GM10248 (cell line): ENCODE data around the gene KAT6B.

Experiments
- CTCF ChIA-PET: fragments of 300-600 bp; sonication (Branson Sonifier 250); formaldehyde crosslinking; extraction: SDS; loops from one replicate; lab custom pipeline; 2021; ENCODE audit warnings: antibody characterized with exemption; lab: Yijun Ruan, JAX
- POLR2A ChIA-PET: fragments of 350-650 bp; sonication (Branson Sonifier 250); formaldehyde crosslinking; extraction: SDS; loops from one replicate; lab custom pipeline; 2020; ENCODE audit warnings: antibody characterized with exemption; lab: Yijun Ruan, JAX
- DNase-seq: peaks from one replicate; pipeline ENCODE4 v3.0.0; 2012; ENCODE audit errors: extremely low spot score
- TF ChIP-seq, protein P1 (sequence below): IDR thresholded peaks from 2 replicates; pipeline ENCODE4 v1.5.1; 2012; ENCODE audit warnings: mild to moderate bottlenecking, low read depth; ENCODE audit errors: extremely low read depth, missing control alignments, control extremely low read depth

The KAT6B gene

DNA sequence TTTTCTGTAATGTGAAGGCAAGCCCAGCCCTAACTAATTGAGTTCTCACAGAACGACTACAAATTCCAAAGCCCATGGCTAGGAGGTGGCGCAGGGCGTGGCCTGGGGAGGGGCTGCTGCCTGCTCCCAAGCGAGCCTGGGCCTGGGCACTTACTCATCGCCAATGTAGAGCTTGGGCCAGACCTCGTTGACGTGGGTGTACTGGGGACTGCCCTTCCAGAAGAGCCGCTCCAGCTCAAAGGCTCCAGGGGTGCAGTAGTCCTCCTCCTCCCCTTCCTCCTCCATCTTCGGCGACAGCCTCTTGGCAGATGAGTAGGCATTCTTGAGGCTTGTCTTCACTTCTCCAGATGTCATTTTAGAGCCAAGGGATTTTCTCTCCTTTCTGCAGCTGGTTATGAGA lies 231.8 kb downstream of the KAT6B start:
- DNase-seq, result no peak
- TF ChIP-seq, protein P1, sequence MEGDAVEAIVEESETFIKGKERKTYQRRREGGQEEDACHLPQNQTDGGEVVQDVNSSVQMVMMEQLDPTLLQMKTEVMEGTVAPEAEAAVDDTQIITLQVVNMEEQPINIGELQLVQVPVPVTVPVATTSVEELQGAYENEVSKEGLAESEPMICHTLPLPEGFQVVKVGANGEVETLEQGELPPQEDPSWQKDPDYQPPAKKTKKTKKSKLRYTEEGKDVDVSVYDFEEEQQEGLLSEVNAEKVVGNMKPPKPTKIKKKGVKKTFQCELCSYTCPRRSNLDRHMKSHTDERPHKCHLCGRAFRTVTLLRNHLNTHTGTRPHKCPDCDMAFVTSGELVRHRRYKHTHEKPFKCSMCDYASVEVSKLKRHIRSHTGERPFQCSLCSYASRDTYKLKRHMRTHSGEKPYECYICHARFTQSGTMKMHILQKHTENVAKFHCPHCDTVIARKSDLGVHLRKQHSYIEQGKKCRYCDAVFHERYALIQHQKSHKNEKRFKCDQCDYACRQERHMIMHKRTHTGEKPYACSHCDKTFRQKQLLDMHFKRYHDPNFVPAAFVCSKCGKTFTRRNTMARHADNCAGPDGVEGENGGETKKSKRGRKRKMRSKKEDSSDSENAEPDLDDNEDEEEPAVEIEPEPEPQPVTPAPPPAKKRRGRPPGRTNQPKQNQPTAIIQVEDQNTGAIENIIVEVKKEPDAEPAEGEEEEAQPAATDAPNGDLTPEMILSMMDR, result no peak
- ChIA-PET CTCF (interaction anchor here (1.0 to 1.8 kb wide), 4 partner anchors 9 to 177 kb away, joined by 3 to 5 read pairs (median 3); partner anchors contain the start of gene COMTD1), POLR2A (no interaction called here)

DNA sequence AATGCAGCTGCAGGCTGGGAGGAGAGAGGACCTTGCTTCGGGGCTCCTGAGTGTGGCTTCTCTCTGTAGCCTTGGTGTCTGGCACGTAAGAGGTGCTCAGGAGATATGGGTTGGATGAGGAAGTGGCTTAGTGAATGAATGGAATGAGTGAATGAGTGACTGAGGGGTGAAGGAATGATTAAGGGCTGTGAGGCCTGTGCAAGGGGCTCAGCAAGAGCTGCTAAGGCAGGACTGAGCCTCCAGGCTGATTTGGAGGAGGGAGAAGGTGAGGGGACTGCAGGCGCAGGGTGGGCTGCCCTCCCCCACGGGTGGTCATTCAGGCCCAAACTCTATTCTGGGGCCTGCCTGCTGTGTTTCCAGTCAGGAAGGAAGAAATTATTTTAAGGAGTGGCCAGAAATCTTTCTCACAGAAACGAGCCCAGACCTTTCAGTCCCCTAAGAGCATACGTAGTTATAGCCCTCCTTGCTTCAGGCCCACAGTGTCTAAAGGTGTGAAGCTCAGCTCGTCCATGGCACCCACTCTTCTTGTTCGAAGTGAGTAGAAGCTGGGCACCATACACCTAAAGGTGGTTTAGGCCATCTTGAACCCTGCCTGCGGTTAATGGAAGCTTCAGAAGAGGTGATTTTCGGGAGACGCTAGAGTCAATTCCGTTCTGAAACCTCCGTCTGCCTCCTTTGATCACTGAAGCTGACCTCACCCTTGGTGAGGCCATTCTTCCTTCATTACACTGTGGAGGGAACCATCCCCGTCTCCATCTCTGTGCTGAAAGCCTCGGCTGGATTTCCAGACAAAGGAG lies 235.5 kb downstream of the KAT6B start:
- TF ChIP-seq, protein P1, result no peak

DNA sequence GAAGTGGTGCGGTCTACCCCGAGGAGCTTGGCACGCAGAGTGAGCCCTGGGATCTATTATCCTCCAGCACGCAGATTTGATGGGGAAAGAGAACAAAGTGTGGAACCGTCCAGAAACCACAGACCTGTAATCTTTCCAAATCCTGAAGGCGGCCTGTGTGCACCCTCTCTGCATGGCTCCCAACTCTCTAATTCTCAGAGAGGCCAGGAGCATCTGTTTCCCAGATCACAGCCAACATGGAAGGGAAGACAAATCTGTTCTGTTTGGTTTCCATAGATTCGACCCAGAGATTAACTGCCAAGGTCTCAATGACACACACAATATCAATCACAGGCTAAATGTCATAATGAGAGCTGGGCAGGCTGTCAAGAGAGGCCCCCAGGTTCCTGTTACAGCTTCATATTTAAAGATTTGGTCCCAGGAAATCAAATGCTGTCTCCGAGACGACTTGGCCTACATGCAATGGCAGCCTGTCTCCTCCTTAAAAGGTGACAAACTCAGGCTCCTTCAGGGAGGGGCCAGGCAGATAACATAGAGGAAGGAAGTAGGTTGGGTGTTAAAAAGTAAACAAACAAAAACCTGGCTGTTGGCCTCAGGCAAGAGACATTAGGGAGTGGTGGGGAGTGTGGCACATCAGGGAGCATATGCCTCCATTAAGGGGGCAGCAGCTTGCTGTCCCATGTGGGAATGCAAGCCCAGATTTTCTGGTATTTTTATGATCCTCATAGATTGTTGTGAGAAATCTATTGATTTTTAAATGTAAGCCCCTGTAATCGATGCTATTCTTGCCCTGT lies 236.3 kb downstream of the KAT6B start:
- DNase-seq, result no peak
- ChIA-PET POLR2A (no interaction called here), CTCF (interaction anchor here (1.8 to 2.1 kb wide), 2 partner anchors 12 to 28 kb away, joined by 5 to 9 read pairs; no protein-coding TSS in a partner anchor)
- TF ChIP-seq, protein P1, result no peak

More for the DNA sequence above, 235.5 kb downstream of the KAT6B start:
- no peak for DNase-seq
- ChIA-PET POLR2A (no interaction called here), CTCF (interaction anchor here (2.1 kb wide), 1 partner anchor 27 kb away, joined by 5 read pairs; no protein-coding TSS in a partner anchor)

DNA sequence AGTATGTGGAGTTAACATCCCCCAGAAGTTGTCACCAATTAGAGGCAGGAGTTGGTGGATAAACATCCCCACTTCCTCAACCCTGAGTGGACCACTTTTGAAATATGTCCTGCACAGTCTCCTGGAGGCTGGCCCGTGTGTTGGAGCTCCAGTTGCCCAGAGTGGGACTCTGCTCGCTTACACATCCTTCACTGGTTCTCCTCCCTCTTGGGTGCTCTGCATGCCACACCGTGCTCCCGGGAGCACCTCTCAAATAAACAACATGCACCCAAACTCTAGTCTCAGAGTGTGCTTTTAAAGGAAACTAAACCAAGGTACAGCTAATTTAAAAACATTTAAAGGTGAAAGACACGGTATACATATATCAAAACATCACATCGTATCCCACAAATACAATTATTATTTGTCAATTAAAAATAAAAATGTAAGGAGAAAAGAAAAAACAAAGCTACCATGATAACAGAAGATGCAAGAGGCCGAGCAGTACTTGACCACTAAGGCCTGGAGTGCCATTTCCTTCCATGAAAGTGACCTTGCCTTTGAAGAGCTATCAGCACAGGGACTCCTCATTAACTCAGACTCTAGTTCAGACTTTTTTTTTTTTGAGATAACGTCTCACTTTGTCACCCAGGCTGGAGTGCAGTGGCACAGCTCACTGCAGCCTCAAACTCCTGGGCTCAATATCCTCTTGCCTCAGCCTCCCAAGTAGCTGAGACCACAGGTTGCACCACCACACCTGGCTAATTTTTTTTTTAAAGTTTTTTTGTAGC lies 237.2 kb downstream of the KAT6B start:
- ChIA-PET CTCF (interaction anchor here (1.2 to 2.1 kb wide), 3 partner anchors 11 to 79 kb away, joined by 3 to 9 read pairs (median 5); no protein-coding TSS in a partner anchor), POLR2A (no interaction called here)
- DNase-seq, result no peak
- TF ChIP-seq, protein P1, result no peak

DNA sequence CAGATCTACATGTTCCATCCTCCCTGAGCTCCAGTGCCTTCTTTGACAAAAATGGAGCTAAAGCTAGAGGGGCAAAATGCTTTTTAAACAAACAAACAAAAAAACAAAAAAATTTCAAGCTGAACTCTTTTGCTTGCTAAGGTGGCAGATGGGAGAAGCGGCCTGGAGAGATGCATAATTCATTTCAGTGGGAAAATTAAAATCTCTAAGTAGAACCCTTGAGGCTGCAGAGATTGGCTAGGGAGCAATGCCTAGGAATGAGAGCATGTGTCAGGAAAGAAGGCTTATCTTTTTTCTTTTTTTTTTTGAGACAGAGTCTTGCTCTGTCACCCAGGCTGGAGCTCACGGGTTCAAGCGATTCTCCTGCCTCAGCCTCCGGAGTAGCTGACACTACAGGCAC lies 238.7 kb downstream of the KAT6B start:
- ChIA-PET CTCF (interaction anchor here (1.0 kb wide), 1 partner anchor 10 kb away, joined by 3 read pairs; no protein-coding TSS in a partner anchor), POLR2A (no interaction called here)
- DNase-seq, result no peak
- TF ChIP-seq, protein P1, result no peak
